Stimulated activated CD4-positive, alpha-beta T cell treated with anti-CD3 and anti-CD28 coated beads, Interleukin-15, amount 100 ng/mL, for 48 hours (primary cell): ENCODE results near the gene SELL.
"Not testable (repeated sequence)": the region's sequence is repeated elsewhere in the genome, so short reads cannot be mapped to it uniquely, and the experiment has no call there.

ENCODE experiments used
- DNase-seq, 2 donors: peaks; one replicate each; pipeline ENCODE4 v3.0.0-alpha.2; 2020; ENCODE audit warnings: low read depth in 2 of 2

The SELL gene

DNA sequence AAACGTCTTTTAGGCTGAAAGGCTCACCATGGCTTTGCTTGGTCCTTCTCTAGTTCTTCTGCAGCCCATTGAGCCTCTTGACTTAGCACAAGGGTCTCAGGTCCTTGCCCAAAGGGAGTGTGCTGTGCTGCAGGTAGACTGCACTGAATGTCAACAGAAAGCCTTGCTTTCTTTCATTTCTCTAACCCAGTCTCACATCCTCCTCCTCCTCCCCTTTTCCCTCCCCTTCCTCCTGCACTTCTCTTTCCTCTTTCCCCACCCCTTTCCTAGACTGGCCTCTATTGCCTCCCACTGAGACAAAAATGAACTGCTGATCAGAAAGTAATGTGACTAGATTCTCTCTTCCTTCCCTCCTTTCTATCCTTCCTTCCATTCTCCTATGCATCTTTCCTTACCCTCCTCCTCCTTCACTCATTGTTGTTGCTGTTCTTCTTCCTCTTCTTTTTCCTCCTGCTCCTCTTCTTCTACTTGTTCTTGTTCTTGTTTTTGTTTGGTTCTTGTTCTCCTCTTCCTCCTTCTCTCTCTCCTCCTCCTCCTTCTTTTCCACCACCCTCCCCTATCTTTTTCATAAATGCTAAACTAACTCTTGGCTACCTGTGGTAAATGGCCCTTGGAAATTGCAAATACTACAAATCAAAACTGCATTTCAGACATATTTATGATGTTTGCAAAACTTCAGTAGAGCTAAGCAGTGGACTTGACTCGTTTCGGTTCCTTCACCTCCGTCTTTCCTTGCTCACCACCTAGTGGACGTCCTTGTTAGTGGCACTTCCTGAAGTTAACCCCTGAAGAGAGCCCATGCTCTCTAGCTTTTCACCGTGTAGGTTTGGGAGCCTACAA is at the start of gene SELL:
SELL (minus strand) TSS at position 152 of the 840 bp plus-strand sequence; CDS start at position 30, 122 bp downstream.
- DNase-seq: peak in 1 of 2 donors; percentile 69

DNA sequence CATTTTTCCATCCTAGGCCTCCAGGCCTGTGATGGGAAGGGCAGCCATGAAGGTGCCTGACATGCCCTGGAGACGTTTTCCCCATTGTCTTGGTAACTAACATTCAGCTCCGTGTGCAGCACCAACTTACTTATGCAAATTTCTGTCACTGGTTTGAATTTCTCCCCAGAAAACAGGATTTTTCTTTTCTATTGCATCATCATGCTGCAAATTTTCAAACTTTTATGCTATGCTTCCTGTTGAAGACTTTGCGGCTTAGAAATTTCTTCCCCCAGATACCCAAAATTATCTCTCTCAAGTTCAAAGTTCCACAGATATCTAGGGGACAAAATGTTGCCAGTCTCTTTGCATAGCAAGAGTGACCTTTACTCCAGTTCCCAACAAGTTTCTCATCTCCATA is 47.6 kb upstream of the SELL start:
- no peak for DNase-seq

DNA sequence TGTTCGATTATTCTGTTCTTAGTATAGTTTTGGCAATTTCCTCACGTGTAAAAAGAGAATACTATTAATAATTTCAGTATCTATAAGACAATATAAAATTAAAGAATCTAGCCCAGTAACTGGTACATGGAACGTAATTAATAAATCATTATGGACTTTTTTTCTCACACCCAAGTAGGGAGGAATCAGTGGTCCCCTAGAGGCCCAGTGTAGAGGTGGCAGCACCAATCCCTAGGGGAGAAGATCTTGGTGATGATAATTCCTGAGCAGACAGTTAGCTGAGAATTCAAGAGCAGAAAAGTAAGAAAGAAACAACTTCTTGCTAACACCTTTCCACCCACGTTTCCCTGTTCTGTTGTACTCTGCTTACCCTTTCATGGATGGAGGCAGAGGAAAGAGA is 42.1 kb upstream of the SELL start:
- no peak for DNase-seq

DNA sequence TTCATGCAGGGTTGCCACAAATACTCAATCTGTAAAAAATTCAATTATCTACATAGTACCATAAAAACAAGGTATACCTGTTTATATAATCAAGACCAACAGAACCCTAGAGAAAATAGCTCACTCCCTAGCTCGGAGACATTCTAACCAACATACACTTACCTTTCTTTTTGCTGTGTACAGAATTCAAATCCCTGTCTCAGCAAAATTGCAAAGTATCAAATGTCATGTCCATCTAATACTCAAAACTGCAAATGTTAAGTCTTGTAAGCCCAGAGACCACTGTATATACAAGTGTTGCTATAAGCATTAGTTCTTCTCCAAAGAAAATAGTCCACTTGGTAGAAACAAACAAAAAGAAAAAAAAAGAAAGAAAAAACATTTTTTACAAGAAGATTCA is 38.6 kb upstream of the SELL start:
- no peak for DNase-seq

DNA sequence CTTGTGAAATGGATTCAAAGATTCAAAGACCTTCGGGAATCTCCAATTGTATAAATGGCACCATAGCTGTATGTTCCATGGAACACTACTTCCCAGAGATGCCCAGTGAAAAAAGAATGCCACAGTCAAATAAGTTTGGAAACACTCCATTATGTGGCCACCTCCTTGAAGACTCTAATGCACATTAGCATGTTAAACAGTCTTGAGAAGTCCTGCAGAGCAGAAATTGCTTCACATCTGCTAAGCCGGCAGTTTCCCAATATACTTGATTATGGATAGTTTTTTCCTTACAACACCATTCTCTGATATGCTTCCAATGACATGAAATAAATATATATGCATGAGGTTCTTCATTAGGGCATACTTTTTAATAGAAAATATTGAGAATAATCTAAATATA is 35.1 kb upstream of the SELL start:
- DNase-seq: no peak

DNA sequence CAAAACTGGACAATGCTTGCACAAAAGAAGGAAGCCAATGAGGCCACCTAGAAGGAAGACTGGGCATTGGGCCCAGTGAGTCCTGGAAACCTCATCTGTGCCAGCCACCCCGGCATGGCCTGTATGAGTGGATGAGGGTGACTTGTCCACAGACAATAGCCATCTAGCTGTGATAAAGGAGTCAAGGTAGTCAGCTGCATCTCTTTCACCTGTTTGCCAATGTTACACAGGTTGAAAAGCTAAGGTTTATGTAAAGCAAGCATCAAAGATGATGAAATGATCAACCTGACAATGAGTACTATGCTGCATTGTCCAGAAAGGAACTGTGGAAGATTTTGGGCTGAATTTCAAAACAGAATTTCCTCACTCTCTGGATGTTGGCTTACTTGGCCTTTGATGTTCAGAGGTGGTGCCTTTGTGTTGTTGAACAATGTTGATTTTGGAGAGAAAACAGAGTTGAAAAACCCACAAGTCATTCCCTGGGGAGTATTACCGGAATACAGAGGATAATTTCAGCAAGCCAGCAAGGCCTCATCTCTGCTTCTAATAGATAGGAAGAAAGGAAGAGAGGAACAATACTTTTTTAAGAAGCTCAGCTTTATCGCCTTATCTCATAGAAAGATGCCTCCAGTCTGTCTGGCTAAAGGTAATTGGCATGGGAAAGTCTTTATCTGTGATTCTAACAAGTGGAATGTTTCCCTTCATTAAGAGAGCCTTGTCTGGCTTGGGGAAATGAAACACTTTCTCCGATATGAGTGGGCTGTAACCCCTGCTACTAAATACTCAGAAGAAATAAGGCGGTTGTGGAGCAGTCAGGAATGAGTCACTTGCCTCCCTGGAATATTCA is 33.8 kb upstream of the SELL start:
- no peak for DNase-seq

DNA sequence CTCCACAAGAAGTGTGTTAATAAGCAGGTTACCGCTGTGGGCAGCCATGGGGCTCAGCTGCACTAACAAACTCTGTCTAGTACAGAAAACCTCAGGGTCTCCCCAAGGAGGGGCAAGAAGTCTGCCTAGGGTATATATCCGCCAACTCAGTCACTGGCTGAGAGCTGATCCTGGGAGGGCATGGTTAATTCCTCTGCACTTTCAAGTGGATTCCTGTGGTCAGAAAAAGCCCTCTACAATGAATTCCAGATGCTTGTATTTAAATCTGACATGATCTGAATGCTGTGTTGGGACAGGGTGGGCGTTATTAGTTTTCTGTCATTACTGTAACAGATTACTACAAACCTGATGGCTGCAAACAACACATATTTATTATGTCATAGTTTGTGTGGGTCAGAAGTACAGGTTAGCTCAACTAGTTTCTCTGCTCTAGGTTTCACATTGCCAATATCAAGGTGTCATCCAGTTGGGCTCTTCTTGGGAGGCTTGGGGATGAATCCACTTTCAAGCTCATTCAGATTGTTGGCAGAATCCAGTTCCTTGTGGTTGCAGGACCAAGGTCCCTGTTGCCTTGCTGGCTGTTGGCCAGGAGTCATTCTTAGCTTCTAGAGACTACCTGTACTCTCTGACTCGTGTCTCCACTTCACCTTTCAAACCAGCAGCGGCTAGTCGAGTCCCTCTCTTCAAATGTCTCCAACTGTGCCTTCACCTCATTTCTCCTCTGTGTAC is 30.4 kb upstream of the SELL start:
- DNase-seq: no peak

DNA sequence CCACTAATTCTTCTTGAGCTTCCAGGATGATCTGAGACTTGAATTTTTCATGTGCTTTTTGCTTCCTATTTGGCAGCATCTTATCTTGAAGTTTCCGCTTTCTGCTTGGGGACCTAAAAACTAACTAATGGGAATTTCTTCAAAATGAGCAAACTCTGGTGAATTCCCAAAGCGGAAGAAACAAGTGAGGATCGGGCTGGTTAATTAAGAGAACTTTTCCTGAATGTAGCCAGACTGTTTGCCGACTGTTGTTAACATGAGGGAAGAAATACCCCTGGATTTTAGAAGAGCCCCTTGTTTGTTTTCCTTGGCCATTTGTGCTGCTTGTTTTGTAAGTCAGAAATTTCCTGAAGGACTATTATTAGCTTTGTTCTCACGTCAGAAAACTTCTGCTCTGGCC is 28.6 kb upstream of the SELL start:
- DNase-seq: no peak

DNA sequence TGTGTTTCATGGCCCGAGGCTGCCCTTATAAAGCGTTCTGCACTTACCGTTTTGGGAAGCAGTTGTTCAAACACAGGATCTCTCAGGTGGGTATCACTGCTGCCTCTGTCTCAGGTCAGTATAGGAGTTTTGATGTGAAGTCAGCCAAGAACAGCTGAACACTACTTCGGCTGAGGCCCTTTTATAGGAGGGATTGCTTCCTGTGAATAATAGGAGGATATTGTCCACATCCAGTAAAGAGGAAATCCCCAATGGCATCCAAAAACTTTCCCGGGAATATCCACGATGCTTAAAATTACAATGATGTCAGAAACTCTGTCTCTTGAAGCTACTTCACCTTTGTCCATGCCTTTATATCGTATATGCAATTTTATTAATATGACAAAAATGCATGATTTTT is 22.5 kb upstream of the SELL start, which contains the start of gene SELE:
SELE (minus strand) TSS at position 156 of the 400 bp plus-strand sequence. CDS start 467 bp downstream, outside the sequence.
- DNase-seq: no peak

DNA sequence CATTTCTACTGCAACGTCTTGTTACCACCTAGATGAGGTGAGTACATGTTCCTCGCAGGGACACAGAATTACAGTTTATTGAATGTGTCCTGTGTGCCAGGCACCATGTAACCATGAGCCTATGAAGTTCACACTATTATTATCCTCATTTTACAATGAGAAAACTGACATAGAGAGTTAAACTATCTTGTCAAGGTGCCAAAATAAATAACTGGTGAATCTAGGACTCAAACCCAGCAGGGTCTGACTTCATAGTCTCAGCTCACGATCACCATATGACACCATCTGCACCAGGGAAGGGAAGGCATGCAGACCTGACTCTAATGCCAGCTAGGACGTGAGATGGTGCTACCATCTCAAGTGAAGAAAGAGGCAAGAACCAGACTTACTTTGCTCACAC is 20.0 kb upstream of the SELL start:
- DNase-seq: no peak

DNA sequence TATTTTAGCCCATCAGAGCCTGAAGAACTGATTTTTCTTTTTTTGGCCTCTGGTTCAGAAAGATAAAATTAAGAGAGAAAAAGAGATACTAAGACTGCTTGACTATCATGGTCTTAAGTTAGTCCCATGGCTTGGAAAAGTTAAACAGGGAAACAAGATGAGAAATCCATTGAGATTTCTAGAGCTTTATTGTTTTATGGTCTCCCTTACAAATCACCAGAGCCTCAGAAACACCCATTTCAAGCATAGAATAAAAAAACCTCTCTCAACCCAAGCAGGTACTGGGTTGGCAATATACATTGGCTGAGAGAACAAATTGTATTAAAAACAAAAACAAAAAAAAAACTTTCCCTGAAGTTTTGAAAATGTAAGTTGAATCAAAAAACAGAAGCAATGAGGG is 18.6 kb upstream of the SELL start:
- DNase-seq: no peak

DNA sequence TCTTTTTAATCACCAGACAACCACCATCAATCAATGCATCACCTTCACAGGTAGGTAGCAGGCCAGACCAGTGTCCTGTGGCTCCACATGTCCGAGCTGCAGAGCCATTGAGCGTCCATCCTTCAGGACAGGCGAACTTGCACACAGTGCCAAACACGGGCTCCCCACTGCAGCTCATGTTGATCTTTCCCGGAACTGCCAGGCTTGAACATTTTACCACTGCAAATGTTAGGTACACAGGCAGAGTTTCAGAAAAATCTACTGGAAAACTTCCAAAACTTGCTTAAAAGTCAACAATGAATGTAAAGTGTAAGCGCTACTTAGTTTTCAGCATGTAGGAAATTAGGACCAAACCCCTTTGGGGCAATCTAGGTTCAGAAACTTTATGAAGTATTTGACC is 15.9 kb upstream of the SELL start:
- DNase-seq: no peak

DNA sequence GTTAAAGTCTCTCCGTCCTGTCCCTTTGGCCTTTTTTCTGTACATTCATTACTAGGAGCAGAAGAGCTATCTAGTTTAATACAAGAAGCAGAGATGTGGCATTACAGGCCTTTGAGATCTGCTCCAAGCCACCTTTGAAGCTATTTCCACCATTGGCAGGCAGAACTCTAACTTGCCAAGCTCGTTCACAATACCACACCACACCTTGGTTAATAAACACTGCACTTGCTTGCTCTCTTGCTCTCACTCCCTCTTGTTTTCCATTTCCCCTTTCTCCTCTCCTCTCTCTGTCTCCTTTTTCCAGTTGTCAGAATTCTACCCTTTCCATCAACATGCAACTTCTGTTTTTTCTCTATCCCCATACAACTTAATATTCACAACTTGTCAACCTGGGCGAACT is 15.4 kb upstream of the SELL start:
- no peak for DNase-seq

DNA sequence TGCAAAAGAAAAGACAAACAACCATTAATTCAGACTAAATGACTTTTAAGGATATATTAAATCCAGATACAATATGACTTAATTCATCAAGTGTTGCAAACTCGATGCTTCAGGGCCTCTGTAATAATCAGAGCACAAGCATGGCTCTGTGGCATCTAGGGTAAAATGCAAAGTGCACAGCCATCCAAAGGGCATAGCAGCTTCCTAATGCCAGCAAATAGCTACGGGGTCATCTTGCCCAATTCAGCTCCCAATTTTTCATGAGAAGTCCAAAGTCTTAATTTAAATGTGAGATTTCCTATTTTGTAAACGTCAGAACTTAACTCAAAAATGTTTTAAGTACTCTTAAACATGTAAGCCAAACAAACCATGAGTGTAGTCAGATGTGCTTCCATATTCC is 14.5 kb upstream of the SELL start:
- no peak for DNase-seq

DNA sequence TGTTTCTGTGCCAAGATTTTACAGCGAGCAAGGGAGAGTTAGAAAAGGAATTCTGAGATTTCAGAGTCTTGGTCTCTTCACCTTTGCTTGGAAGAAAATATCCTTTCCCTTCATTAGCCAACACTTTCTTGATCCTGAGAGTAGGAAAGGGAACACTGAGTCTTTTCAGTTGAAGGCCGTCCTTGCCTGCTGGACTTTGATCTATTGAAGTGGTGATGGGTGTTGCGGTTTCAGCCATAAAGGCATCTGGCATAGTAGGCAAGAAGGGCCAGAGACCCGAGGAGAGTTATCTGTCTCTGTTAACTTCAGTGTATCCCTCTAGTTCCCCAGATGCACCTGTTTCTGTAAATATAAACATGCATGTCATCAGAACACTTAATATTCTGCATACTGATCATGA is 12.7 kb upstream of the SELL start:
- no peak for DNase-seq

DNA sequence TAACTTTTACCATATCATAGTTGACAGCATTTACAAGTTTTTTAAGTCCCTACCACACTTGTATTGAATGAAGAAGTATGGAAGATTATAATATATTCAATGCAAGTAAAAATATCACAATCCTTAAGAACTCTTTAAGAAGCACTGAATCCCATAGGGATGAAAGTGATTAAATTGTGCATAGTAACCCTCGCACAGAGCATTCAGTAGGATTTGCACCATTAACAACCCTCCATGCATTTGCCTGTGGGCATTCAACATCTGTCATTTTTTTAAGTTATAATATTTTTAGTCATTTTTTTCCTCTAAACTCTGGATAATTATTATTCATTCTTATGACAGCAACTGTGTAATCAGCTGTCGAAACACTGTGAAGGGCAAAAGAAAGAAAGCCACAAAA is 12.3 kb upstream of the SELL start:
- no peak for DNase-seq

DNA sequence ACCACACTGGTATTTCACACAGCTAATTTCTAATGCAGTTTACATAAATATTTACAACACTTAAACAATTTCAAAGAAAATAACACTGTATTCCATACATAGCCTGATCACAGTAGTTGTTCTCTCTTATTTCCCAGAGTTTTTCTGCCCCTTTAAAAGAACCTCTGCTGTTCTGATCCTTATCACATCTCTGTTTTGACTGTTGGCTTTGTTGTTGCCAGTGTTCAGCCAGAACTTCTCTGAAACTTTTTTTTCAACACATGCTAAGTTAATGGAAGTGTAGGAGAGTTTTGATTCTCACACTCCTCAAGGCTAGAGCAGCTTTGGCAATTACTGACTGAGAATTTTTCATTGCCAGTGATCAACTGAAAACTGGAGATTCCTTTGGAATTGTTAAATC is 11.4 kb upstream of the SELL start:
- no peak for DNase-seq

DNA sequence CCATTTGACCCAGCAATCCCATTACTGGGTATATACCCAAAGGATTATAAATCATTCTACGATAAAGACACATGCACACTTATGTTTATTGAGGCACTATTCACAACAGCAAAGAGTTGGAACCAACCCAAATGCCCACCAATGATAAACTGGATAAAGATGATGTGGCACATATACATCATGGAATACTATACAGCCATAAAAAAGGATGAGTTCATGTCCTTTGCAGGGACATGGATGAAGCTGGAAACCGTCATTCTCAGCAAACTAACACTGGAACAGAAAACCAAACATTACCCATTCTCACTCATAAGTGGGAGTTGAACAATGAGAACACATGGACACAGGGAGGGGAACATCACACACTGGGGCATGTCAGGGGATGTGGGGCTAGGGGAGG is 3.7 kb upstream of the SELL start:
- DNase-seq: not testable (repeated sequence)

DNA sequence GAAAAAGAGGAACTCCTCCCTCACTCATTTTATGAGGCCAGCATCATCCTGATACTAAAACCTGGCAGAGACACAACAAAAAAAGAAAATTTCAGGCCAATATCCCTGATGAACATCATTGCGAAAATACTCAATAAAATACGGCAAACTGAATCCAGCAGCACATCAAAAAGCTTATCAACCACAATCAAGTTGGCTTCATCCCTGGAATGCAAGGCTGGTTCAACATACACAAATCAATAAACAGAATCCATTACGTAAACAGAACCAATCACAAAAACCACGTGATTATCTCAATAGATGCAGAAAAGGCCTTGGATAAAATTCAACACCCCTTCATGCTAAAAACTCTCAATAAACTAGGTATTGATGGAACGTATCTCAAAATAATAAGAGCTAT is 1.7 kb upstream of the SELL start:
- not testable (repeated sequence) for DNase-seq

DNA sequence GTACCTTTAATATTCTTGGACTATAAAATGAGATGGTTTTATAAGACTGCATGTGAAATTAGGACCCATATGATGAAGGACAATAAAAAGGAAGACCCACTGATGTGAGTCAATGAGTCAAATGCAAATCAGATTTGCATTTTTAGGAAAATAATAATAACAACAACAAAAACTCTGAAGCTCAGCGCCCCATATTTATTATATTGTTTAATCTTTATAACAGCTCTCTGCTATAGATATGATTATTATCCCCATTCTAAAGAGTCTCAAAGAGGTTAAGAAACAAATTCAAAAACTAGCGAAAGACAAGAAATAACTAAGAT is 850 bp upstream of the SELL start:
- no peak for DNase-seq

DNA sequence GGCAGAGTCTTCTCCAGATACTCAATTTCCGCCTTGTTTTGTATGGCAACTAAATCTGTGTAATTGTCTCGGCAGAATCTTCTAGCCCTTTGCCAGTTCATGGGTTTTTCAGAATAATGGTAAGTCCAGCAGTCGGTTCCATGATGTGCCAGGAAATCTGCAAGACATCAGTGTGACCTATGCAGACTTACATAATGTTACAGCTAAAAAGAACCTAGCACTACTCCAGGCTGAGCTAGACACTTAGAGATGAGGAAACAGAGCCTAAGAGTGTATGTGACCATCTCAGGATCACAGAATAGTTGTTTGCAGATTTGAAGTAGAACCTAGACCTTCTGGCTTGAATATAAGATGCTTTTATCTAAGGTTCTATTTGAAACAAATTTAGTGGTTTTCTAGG is 2.8 kb downstream of the SELL start:
- DNase-seq: no peak

DNA sequence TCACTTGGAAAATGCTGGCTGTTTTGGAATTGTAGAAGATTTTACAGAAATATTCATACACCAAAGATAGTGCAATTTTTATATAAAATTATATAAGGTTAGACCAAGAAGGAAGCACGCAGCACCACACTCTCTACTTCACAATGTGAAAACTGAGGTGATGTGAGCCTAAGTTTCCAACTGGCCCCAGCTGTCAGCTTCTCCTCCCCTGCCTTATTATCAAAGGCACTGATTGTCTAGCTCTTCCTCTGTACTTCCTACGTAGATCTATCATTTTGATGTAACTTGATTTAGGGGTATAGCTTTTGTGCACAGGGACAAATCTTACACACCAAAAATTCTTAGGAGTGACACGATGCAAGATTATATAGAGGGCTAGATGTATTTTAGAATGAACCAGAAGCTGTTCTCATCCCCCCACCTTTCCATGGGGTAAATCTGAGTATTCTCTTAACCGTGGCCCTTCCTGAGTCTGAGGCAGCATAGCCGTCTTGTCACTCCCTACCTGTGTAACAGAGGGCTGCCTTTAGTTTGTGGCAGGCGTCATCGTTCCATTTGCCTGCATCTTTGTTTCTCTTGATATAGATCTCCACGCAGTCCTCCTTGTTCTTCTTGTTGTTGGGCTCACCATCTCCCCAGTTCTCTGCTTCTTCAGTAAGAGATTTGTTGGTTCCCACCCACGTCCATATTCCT is 3.4 kb downstream of the SELL start:
- DNase-seq: no peak
